Measurements from ENCODE around the gene EPS8L1.
"Not testable (repeated sequence)": the region's sequence is repeated elsewhere in the genome, so short reads cannot be mapped to it uniquely, and the experiment has no call there.

The EPS8L1 gene

DNA sequence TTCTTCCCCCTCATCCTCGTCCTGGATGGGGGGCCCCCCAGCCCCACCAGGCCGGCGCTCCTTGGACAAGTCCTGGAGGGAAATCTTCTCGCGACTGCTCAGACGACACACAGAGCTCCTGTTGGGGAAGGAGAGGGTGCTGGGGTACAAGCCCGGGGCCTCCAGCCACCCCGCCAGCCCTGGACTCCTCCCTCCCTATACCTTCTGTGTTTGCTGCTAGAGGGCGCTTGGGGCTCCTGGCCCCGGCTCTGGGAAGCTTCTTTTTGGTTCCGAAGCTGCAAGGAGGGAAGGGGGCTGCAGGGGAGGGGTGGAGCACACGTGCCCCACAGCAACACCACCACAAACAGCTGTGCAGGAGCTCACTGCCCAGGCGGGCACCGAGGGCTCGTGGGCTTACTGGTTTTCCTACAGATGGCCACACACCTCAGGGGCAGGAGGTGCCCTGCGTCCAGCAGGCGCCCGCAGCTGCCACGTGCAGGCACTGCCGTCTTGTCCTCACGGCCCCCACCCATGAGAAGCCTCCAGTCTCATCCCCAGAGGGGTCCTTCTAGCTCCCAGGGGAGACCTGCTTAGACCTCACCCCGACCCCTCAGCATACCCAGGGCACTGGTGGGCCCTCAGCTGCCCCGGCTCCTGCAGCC lies 20.5 kb downstream of the EPS8L1 start:
- DNase-seq = no peak

DNA sequence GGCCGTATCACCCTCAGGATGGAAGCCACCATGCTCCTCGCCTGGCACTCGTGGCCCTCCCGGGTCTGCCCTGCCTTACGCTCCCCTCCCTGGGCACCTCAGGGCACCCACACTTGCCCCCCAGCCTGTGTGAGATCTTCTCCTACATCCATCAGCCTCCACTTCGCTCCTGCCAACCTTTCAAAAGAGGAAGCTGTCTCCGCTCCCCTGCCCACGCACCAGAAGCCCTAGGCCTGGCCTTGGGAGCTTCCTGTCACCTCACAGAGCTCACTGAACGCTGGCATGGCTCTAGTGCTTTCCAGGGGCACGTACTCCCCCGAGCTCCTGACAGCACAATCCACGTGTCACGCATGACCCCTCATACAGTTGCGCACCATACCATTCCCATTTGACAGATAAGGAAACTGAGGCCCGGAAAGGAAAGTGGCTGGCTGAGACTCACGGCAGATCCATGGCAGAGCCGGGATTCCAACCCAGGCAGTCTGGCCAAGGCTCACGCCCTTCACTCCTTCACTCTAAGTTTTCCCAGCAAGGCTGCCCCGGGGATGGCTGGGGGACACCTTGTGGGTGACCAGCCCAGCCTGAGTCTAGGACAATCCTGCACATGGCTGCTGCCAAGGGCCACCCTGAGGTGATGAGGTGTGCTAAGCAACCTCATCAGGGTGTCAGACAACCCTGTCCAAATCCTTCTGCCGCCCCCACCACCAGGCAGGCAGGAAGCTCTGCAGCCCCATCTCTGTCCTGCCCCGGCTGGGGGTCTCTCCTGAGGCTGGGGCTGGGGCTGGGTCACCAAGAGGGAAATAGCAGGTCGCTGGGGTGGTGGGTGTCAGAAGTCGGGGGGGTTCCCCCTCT lies 22.4 kb downstream of the EPS8L1 start:
- DNase-seq = no peak

DNA sequence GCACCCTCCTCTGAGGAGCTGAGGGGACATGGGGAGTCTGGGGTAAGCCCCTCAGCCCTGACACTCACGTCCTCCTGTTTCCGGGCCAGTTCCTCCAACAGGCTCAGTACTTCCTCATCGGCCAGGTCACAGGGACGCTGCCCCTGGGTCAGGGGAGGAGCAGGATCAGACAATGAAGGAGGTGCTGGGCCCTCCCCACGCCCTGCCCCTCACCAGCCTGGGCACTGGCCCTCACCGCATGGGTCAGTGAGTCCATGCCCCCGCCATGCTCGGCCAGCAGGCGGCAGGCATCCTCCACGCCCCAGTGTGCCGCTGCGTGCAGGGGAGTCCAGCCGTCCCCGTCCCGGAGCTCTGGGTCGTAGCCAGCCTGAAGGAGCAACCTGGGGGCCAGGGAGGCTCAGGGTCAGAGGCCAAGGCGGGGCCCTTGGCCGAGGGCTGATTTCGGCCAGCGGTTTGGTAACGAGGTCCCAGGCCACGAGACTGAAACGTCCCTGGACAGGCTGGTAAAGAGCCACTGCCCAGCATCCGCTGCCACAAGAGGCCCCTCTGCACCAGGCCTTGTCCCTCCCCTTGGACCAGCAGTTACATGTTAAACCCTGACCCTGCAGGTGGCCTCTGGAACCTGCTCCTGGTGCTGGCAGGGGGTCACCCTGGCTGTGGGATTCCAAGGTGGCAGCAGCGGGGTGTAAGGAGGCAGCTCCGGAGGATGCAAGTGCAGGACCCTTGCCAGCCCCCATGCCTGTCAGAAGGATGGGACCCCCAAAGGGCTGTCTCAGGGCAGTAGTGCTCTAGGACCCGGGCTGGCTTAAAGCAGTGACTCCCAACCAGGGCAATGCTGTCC lies 23.3 kb downstream of the EPS8L1 start:
- no peak for DNase-seq

DNA sequence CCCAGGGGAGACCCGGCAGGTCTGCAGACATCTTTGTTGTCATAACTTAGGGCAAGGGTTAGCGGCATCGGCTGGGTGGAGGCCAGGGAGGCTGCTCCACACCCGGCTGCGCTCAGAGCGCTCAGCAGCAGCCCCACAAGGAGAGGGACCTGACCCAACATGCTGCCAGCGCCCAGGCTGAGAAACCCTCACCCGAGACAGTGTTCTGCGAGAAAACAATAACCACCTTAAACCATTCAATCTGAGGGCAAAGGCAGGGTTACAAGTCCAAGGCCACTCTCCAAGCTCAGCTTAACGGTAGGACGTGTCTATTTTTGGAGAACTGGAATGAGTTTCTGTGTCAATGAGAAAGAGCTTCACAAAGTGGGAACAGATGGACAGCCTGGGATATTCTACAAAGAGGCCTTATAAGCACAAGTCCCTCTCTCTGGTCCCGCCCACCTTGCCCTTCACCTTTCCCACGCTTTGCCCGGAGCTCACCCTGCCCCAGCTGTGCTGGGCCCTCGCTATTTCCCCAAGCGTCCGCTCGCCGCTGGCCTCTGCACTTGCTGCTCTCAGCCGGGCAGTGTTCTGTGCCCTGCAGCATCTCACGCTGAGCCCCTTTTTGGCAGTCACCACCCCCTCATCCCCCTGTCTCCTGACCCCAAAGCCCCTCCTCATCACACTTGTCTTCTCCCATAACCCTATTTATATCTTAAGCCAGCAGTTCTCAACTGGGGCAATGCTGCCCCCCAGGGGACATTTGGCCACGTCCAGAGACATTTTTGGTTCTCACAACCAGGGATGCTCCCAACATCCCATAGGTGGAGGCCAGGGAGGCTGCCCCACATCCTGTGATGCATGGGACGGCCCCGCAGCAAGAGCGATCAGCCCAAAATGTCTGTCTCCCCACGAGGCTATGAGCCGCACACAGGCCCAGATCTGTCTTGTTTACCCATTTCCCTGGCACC lies 24.2 kb downstream of the EPS8L1 start:
- no peak for DNase-seq

- DNase-seq = no peak
These were observed 25.6 kb downstream of the EPS8L1 start for GRCh38 chr19:55101261-55101660.

DNA sequence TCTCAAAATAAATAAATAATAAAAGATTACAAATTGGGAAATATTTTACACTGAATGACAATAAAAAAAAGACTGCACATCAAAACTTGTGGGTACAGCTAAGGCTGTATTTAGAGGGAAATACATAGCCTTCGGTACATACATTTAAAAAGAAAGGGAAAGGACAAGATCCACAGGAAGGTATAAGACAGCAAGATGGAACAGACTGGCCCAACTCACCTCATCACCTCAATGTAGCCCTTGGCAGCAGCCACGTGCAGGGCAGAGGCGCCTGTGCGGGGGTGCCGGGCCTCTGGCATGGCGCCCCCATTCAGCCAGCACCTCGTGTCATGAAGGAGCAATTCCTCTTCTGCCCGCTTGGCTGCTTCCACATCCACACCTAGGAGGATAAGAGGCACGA lies 27.5 kb downstream of the EPS8L1 start:
- DNase-seq = no peak

GRCh38 chr19:55105237-55105636 lies 29.6 kb downstream of the EPS8L1 start:
- no peak for DNase-seq

GRCh38 chr19:55106591-55106990 lies 30.9 kb downstream of the EPS8L1 start:
- no peak for DNase-seq

DNA sequence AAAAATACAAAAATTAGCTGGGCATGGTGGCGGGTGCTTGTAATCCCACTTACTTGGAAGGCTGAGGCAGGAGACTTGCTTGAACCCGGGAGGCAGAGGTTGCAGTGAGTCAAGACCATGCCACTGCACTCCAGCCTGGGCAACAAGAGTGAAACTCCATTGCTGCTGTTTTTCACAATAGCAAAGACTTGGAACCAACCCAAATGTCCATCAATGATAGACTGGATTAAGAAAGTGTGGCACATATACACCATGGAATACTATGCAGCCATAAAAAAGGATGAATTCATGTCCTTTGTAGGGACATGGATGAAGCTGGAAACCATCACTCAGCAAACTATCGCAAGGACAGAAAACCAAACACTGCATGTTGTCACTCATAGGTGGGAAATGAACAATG lies 31.6 kb downstream of the EPS8L1 start:
- DNase-seq = not testable (repeated sequence)

DNA sequence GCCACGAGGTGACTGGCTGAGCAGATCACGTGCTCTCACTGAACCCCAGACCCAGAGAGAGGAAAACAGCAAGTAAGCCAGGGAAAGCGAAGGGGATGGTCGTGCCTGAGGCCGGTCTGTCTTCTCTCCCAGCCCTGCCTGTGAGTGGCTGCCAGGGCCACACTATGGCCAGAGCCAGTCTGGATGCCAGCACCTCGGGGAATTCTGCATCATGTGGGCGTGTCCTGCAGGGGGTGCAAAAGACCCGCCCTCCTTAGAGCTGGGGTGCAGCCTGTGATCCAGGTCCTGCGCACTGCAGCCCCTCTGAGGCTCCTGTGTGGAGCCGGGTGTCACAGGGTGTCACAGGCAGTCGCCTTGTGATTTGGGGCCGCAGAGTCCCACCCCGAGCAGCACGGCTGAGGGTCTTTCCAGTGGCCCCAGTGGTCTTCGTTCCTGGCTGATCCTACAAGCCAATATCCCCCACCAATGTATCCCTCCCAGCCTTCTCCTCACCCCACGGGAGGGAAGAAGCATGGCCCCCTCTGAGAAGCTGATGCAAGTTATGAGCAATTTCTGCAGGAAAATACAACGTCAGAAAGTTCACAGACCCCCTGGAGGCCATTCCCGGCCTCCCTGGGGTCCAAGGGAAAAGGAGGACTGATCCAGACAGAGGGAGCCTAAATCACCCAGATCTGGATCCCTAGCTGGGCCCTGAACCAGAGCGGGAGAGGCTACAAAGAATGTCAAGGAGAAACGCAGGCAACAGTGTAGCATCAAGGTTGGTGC lies 34.0 kb downstream of the EPS8L1 start:
- no peak for DNase-seq

- DNase-seq = no peak
These were observed 35.7 kb downstream of the EPS8L1 start for GRCh38 chr19:55111238-55111831.

DNA sequence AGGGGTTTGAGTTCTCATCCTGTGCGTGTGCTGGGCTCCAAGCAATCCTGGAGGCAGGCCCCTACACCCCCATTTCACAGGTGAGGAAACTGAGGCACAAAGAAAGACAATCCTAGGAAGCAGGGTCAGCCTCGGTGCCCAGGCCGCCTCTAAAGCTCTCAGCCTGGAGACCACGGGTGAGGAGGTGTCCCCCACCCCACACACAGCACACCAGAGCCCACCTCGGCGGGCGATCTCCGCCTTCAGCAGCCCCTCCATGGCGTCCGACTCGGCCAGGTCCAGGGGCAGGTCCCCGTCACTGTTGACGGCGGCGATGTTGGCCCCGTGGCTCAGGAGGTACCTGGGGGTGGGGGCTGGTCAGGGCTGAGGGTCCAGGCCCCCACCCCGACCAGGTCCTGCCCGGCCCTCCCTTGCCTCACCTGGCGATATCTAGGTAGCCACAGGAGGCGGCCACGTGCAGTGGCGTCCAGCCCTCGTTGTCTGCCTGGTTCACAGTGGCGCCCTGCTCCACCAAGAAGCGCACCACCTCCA lies 36.6 kb downstream of the EPS8L1 start:
- DNase-seq = no peak

GRCh38 chr19:55112777-55113569 lies 37.3 kb downstream of the EPS8L1 start:
- DNase-seq = no peak

- DNase-seq = no peak
These were observed 37.9 kb downstream of the EPS8L1 start for GRCh38 chr19:55113570-55114039.

DNA sequence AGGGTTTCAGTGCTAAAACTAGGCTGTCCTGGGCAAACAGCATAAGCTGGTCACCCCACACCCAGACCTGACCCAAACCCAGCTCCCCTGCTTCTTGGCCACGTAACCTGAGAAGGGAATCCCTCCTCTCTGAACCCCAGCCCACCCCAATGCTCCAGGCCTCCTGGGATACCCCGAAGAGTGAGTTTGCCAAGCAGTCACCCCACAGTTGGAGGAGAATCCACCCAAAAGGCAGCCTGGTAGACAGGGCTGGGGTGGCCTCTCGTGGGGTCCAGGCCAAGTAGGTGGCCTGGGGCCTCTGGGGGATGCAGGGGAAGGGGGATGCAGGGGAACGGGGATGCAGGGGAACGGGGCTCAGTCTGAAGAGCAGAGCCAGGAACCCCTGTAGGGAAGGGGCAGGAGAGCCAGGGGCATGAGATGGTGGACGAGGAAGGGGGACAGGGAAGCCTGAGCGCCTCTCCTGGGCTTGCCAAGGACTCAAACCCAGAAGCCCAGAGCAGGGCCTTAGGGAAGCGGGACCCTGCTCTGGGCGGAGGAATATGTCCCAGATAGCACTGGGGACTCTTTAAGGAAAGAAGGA lies 39.0 kb downstream of the EPS8L1 start:
- DNase-seq = no peak

DNA sequence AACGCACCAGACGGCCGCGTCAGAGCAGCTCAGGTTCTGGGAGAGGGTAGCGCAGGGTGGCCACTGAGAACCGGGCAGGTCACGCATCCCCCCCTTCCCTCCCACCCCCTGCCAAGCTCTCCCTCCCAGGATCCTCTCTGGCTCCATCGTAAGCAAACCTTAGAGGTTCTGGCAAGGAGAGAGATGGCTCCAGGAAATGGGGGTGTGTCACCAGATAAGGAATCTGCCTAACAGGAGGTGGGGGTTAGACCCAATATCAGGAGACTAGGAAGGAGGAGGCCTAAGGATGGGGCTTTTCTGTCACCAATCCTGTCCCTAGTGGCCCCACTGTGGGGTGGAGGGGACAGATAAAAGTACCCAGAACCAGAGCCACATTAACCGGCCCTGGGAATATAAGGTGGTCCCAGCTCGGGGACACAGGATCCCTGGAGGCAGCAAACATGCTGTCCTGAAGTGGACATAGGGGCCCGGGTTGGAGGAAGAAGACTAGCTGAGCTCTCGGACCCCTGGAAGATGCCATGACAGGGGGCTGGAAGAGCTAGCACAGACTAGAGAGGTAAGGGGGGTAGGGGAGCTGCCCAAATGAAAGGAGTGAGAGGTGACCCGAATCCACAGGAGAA lies 39.9 kb downstream of the EPS8L1 start:
- no peak for DNase-seq

DNA sequence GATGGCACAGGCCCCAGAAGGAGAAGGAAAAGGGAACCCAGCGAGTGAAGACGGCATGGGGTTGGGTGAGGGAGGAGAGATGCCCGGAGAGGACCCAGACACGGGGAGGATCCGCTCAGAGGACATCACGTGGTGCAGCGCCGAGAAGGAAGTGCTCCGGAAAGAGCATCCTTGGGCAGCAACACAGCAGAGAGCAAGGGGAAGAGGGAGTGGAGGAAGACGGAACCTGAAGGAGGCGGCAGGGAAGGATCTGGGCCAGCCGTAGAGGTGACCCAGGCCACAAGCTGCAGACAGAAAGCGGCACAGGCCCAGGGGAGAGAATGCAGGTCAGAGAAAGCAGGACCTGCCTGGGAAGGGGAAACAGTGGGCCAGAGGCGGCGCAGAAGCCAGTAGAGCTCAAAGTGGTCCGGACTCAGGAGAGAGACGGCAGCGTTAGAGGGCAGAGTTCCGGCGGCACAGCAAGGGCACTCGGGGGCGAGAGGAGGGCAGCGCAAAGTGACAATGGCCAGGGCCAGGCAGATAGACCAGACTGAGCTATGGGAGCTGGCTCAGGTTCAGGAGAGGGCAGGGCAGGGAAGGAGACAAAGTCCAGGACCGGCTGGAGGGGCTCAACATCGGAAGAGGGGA lies 40.7 kb downstream of the EPS8L1 start:
- peak; percentile 31 for DNase-seq

DNA sequence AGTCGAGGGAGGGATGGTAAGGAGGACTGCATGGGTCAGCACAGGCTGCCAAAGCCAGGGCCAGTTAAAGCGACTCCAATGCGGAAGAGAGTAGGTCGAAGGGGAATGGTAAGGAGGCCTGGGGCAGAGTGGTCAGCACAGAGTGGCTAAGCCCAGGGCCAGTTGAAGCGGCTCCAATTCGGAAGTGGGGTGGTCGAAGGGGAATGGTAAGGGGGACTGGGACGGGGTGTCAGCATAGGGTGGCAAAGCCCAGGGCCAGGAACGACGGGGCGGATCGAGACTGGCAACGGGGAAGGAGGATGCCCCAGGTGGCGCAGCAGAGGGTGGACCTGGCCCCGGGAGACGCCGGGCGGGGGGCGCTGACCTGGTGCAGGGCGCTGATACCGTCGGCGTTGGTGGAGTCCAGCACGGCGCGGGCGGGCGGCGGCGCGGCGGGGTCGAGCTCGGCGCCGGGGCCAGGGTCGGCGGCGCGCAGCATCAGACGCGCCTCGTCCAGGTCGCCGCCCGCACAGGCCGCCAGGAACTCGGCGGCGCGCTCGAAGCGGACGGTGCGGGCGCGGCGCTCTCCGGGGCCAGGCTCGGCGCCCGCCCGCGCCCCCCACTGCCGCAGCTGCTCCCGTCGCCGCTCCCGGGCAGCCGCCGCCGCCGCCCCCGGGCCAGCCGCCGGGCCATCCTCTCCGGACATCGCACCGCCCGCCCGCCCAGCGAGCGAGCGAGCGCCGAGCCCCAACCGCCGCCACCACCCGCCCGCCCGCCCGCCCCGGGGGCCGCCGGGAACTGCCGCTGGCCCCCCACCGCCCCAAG lies 41.4 kb downstream of the EPS8L1 start, which contains the start of gene PPP1R12C:
PPP1R12C (minus strand) TSS at position 779 of the 804 bp plus-strand sequence; CDS start at position 685, 94 bp downstream.
- peak; percentile 36 for DNase-seq

Data from NCI-H146 (cell line).